NCI-H748 treated with DMSO at 0.1 percent for 48 hours (cell line): ENCODE results near the gene PPP3CA.

Experiments used
- DNase-seq: peaks from one replicate; lab custom pipeline; 2025; lab: John Stamatoyannopoulos, UW

Gene PPP3CA

DNA sequence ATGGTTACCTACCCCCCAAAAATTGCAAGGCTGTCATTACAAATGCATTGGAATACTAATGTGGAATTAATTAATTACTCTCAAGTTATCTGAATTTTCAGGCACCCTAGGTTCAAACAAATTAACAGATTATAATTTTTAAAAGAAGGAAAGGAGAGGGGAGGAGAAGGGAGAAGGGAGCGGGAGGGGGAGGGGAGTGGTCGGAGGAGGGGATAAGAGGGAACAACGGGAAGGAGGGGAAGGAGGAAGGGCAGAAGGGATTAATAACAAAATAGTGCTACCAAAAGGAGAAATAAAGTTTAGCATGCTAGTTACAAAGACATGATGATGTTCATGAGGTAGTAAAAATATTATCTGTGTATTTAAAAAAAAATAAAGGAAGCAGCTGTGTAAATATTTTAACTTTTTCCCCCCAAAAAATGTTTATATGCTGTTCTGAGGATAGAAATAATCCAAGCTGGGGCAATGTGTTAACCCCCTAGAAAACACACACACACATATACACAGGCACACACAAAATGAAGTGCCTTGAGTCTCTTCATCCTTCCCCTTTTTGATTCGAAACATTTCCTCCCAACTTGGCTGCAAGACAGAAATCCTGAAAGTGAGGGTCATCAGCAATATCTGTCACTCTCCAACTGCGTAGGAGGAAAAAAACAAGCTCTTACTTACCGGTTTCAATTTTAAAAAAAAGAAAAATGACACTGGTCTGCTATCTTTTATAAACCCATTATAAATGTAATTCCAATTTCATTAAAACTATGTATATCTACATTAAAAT lies 58.8 kb downstream of the PPP3CA start:
- DNase-seq: no peak

DNA sequence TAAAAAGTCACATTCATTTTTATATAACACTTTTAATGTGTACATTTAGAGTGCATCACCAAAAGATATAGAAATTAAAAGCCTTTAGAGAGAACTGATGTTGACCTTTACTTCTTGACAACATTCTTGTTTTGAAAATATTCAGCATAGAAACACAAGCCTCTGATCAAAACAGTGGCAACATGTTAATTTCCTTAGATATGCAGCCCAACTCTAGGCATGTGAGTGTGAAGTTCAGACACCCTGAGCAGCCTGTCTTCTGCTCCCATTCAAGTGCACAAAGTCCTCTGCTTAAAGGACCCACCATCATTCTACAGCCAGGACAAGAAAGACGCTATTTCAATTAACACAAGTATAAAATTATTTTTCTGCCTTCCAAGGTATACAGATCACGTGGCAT lies 60.0 kb downstream of the PPP3CA start:
- no peak for DNase-seq

- no peak for DNase-seq
These were observed 60.7 kb downstream of the PPP3CA start for GRCh38 chr4:101286663-101287062.

- no peak for DNase-seq
These were observed 61.3 kb downstream of the PPP3CA start for GRCh38 chr4:101285985-101286384.

DNA sequence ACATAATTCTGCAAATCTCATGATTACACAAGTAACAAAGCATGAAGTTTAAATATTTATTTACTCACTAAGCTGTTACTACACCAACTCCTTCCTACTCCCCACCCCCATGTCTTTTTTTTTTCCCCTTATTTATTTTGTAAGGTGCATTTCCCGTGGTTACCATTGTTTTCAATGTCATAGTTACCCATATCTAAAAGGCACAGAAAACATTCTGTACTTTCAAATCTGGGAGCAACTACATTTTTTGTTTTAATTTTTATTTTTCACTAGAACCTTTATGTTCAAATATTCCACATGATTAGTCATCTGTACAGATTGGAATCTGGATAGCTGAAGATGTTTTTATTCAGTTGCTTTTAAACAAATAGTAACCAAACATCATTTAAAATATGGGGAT lies 62.8 kb downstream of the PPP3CA start:
- DNase-seq: no peak

GRCh38 chr4:101283434-101283833 lies 63.9 kb downstream of the PPP3CA start:
- DNase-seq: no peak

DNA sequence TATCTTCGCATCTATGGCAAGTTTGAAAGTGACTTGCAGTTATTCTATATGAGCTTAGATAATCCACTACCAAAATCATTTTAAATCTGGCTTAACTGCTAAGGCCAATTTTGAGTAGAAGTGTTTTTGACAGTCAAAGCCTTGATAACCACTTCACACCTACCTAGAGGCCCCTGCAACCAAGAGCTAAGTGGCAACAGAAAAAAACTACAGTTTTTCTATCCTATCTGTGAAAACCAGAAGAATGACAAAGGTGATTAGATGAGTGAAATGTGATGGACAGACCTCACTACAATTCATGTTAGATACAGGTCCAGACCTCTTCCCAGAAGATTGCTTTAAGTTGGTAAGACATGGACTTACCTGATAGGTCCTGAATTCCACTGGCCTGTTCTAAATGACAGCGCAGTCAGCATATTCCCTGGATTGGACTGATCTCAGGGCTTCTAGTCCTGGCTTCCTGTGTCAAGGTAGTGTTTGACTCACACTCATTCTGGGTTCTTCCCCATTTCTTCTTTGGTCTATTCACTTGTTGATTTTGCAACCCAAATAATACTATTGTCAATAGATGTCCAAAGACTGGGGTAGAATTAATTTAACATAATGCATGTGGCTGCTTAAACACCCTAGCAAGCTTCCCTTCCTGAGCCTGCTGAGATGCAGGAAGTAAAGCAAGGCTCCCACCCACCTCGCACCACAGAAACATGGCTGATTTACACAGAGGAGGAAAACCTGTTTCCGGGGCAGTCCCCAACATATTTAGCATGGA lies 65.1 kb downstream of the PPP3CA start:
- DNase-seq: no peak

GRCh38 chr4:101280866-101281600 lies 66.3 kb downstream of the PPP3CA start:
- DNase-seq: no peak

DNA sequence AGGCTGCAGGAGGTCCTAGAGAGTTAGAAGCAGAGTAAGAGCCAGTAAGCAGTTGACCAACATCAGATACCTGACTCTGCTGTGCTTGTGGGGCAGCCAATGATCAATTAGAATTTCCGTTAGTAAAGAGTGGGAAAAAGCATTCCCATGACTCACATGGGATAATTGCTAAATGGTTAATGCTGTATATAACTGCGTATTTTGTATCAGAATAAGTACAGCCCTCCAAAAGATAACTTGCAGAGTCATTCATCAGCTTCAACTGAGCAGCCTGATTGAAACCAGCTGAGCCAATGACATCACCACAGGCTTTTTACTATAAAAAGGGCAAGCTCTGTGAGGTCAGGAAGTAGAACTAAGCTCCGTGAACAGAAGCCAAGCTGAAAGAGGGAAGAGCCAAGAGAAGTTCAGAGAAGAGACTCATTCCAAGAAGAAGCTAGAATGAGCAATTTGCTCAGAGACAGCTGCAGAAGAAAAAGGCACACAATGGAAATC lies 67.9 kb downstream of the PPP3CA start:
- no peak for DNase-seq

DNA sequence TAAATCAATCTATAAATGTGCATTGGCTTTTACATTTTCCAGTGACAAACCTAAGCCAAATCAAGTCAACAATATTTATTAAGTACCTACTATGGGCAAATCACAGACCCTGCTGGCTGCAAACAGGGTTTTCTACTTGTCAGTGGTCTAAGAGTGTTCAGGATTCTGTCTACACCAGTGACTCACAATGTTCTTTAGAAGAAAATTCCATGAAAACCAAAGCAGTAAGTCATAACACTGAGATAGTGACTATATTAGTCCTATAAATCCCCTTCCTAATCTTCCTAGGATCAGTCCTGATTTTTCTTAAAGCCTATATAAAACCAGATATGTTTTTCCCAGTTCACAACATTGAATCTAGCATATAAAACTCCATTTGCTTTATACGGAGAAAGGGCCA lies 69.7 kb downstream of the PPP3CA start:
- no peak for DNase-seq

DNA sequence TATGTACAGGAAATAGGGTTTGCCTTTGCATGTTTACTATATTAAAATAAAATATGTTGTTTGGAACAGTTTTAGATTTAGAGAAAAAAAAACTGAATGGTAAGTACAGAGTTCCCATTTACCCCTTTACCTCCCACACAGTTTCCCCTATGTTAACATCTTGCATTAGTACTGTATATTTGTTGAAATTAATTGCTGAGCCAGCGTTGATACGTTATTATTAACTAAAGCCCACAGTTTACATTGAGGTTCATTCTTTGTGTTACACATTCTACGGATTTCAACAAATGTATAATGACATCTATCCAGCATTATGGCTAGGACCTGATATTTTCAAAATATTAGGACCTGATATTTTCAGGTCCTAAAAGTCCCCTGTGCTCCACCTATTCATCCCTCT lies 70.7 kb downstream of the PPP3CA start:
- no peak for DNase-seq

DNA sequence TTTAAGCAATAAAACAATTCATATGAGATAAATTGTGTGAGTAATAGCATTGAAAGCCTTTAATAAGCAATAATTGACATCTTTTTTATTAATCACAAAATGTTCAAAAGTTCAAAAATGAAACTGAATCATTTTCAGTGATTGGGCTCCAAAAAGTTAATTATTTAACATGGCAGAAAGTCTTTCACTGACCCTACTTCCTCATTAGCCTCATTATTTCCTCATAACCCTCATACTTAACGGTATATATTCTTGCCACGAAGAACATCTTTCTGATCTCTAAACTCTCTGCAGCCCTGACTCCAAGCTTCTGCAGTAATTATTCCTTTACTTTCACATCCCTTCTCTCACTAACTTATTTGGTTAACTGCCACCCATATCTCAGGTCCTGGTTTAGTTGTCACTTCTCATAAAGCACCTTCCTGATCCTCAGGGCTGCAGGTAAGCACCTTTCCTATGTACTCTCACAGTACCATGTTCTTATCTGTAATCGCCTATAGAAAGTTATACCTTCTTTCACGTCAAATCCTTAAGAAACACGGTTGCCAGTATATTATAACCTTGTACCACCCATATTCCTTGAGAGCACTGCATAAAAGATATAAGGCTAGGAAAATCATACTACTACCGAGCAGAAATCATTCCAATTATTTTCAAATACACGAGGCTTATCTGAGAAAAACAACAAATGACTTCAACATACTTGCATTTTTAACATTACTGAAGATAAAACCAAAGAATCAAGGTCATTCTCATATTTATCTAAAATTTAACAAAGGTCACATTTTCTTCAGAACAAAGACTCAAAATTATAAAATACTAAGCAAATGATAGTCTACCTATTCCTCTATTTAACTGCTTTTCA lies 72.2 kb downstream of the PPP3CA start:
- no peak for DNase-seq

DNA sequence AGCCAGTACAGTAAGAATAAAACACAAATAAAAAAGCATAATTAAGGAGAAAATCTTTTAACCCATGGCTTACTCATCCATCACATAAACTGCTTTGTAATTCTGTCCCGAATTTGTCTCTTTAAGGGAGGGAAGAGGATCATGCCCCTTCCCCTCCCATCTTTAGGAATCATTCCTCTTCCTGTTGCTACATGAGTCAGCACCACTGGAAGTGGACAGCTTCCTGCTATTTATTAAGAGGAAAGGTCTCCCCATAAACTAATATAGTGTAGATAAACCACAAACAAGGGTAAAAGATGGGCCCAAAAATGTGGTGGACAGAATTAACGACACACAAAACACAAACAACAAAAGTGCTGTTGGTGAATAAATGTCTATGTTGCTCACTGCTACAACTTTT lies 75.8 kb downstream of the PPP3CA start:
- no peak for DNase-seq

DNA sequence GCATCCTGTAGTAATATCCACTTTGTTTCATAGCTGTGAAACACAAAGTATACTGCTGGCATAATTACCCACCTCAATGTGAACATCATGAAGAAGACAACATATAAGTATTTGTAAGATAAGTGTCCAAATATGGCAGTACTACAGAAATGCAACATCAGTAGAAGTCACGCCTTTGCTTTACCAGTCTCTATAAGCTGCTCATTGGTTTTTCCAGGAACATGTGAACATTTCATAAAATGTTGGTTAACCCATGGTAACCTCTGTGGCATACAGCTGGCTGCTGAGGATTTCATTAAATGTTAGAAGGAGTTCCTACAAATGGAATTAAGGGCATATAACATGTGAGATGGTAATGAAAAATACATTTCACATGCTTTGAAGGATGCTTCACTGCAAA lies 77.6 kb downstream of the PPP3CA start:
- no peak for DNase-seq

- no peak for DNase-seq
These were observed 81.5 kb downstream of the PPP3CA start for GRCh38 chr4:101265816-101266172.

- DNase-seq: no peak
These were observed 82.1 kb downstream of the PPP3CA start for GRCh38 chr4:101264993-101265815.

- DNase-seq: peak; percentile 40
These were observed 82.8 kb downstream of the PPP3CA start for GRCh38 chr4:101264512-101264911.

GRCh38 chr4:101262683-101263082 lies 84.6 kb downstream of the PPP3CA start:
- DNase-seq: no peak

DNA sequence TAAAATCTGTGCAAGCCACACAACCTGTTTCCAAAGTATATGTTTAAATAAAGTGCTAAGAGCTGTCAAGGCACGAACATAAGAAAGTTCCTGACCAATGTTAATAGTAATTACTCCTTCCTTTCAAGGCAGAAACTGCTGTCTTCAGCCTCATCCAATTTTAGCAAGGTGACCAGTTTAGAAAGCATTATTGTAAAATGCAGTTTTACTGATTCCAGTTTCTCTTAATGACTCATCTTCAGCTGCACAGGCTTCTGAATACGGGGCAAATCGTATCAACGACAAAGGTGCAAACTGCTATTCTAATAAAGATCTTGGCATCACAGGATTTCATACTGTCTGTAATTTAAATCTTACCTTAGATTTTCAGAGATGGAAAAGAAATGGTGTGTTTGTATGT lies 87.5 kb downstream of the PPP3CA start:
- no peak for DNase-seq

DNA sequence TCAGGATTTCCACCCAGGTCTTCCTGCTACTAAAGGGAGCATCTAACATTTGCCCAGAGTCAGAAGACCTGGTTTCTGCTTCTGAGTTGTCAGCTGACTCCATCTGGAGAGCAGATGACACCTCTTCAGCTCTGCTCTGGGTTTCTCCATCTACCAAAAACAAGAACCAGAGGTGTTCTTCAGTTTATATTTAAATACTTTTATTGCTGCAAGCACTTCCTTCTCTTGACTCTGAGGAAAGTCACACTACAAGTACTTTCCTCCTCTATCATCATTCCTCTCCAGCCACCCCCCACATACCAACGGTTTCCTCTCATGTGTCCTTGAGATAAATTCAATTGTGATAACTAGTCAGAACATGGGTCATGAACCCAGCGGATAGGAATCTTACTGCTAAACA lies 88.4 kb downstream of the PPP3CA start:
- DNase-seq: no peak

- peak; percentile 94 for DNase-seq
These were observed 91.1 kb downstream of the PPP3CA start for GRCh38 chr4:101256222-101256621.
